A673 (cell line): ENCODE measurements around the gene ENPP5.

Source experiments
- CTCF ChIP-seq: fragments of 300-800, 200-600 bp; sonication (generic); conservative IDR thresholded peaks from 2 replicates; pipeline ENCODE4 v1.5.1; 2017; ENCODE audit warnings: low read depth, mild to moderate bottlenecking, antibody characterized with exemption, low read length, moderate library complexity, mixed read lengths
- EZH2 ChIP-seq: fragments of 200-600 bp; sonication (generic); IDR thresholded peaks from 2 replicates; pipeline ENCODE4 v1.6.1; 2017; ENCODE audit warnings: borderline replicate concordance, low read depth, mild to moderate bottlenecking, mixed read lengths, antibody characterized with exemption, low read length; ENCODE audit not compliant: poor library complexity, severe bottlenecking

DNA sequence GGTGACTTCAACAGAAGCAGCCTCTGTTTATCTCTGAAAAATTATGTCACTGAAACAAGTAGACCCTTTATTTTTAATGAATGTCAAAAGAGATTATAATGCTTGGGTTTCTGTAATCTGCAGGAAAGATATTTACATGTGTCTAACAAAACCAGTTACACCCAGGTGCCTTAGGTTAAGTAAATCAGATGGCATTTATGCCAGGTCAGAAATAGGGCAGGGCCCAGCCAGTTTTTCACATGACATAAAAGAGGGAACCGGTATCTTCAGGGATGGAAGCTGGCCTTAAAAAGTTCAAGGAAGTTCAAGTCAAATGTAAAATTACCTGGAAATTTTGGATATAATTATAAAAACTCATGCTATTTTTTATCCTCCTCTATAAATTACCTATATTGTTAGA, 55.1 kb downstream of the ENPP5 start:
- TF ChIP-seq CTCF (no peak), EZH2 (no peak)
